GM18499 (cell line): ENCODE data around the gene TBC1D1.

Source experiments
- ATAC-seq: cut with Tn5 transposase; IDR thresholded peaks from one replicate; pipeline ENCODE4 v1.9.1; 2021; ENCODE audit warnings: moderate number of reproducible peaks; ENCODE audit not compliant: insufficient read depth, unreplicated experiment

TBC1D1 gene

DNA sequence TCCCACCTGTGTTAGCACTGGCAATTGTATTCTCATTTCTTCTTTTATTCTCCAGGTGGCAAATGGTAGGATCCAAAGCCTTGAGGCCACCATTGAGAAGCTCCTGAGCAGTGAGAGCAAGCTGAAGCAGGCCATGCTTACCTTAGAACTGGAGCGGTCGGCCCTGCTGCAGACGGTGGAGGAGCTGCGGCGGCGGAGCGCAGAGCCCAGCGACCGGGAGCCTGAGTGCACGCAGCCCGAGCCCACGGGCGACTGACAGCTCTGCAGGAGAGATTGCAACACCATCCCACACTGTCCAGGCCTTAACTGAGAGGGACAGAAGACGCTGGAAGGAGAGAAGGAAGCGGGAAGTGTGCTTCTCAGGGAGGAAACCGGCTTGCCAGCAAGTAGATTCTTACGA is 246.2 kb downstream of the TBC1D1 start:
- no peak for ATAC-seq

DNA sequence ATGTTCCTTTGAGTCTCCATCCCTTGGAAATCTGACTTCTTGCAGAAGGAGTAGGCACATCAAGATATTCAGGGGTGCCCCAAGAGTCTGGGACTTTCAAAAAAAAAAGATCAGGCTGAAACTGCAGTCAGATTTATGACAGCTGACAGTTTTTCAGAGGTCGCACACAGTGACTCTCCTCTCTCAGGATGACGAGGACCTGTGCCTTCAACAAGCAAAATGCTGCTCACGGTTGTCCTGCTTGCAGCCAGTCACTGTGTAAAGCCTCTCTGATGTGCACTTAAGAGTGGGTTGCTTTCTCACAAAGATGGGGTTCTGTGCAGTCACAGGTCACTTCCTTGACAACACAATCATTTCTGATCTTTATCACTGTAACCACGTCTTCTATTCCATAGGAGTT is 247.5 kb downstream of the TBC1D1 start:
- no peak for ATAC-seq

DNA sequence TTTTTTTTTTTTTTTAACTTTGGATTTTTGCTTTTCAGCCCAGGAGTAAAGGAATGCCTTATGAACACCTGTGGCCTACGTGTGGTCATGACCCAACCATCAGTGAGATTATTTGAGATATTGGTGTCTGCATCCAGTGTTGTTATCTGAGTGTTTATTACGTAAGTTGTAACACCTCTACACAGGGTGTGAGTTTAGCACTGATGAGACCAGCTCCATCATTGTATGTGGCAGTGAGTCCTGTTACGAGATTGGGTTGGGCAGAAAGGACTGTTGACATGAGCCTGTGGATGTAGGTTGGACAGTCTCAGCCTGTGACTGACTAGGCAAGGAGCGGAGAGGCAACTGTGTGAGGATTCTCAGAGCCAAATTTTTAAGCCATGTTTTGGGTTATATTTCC is 248.3 kb downstream of the TBC1D1 start:
- ATAC-seq, result no peak

GRCh38 chr4:38140643-38141203 is 249.8 kb downstream of the TBC1D1 start:
- ATAC-seq, result no peak

DNA sequence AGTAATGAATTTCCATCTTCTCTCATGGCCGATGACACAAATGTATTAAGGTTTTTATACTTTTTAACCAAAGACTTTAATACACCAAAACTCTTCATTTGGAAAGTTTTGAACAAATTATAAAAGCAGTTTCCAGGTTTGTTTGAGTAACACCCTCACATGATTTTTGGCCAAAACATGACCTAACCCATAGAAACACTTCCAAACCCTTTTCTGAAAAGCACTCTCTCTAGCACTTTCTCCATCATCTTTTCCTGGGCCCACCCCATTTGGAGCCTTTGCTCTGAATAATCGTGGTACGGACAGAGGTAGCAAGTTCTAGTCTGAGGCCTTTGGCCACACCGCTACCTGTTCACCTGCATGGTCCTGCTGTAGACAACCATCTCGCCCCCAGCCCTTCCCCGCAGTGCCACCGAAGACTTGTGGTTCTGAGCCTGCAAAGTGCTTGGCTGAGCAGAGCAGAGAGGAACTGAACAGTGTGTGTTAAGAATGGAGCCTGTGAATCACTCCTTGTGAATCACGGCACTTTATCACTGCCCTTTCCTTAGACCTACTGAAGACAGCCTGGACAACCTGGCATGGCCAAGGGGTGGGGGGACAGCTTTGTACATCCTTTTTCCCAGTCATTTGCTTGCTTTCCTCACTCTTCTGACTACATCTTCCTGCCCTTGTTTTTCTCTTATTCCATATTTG is 251.1 kb downstream of the TBC1D1 start:
- ATAC-seq, result no peak

GRCh38 chr4:38144031-38144430 is 253.1 kb downstream of the TBC1D1 start:
- no peak for ATAC-seq

- no peak for ATAC-seq
Observed at GRCh38 chr4:38145033-38145678, 254.3 kb downstream of the TBC1D1 start.

DNA sequence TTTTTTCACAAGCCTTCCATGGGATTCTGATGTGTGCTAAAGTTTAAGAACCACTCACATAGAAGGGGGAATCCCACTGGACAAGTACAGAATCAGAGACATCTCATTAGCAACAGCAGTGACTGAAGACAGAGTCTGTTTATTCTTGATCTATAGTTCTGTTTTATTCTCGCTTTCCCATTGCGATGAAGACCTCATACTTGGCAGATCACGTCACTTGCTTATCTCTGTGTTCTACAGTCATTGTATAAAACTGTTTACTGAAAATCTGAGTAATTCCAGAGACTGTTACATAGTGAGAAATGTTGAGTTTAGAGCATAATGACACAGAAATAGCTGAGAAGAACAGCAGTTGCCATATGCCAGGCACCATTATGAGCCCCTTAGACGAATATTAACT is 254.9 kb downstream of the TBC1D1 start:
- ATAC-seq, result no peak

- no peak for ATAC-seq
Observed at GRCh38 chr4:38146383-38146782, 255.5 kb downstream of the TBC1D1 start.

- no peak for ATAC-seq
Observed at GRCh38 chr4:38149472-38149996, 258.6 kb downstream of the TBC1D1 start.

GRCh38 chr4:38149997-38150671 is 259.2 kb downstream of the TBC1D1 start:
- no peak for ATAC-seq

- ATAC-seq, result no peak
Observed at GRCh38 chr4:38150766-38151165, 259.9 kb downstream of the TBC1D1 start.

GRCh38 chr4:38151873-38152272 is 261.0 kb downstream of the TBC1D1 start:
- no peak for ATAC-seq

DNA sequence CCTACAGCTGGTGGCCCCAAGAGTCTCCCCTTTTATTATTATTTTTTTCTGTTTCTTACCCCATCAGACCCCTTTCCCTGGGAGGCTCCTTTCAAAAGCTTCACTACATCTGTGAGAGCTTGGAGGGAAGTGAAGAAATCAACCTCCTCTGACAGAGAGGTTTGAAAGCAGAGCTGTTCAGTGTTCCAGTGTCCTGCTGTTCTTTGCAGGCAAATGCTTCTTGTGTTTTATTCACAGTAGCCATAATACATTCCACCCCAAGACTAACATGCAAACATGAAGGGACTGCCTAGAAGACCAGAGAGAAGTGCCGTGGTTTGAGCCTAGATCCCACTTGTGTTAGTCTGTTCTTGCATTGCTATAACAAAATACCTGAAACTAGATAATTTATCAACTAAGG is 261.4 kb downstream of the TBC1D1 start:
- no peak for ATAC-seq

- no peak for ATAC-seq
Observed at GRCh38 chr4:38152721-38153386, 262.0 kb downstream of the TBC1D1 start.

DNA sequence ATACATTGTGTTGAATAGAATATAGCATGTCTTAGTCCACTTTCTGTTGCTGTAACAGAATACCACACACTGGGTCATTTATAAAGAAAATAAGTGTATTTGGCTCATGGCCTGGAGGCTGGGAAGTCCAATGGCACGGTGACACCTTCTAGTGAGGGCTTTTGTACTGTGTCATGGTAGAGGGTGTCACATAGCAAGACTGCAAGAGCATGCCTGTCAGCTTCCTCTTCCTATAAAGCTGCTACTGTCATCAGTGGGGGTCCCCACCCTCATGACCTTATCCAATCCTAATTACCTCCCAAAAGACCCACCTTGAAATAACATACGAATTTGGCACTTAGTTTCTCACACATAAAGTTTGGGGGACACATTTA is 262.5 kb downstream of the TBC1D1 start:
- no peak for ATAC-seq

- ATAC-seq, result no peak
Observed at GRCh38 chr4:38154252-38154651, 263.4 kb downstream of the TBC1D1 start.

GRCh38 chr4:38154681-38155588 is 264.1 kb downstream of the TBC1D1 start:
- no peak for ATAC-seq

DNA sequence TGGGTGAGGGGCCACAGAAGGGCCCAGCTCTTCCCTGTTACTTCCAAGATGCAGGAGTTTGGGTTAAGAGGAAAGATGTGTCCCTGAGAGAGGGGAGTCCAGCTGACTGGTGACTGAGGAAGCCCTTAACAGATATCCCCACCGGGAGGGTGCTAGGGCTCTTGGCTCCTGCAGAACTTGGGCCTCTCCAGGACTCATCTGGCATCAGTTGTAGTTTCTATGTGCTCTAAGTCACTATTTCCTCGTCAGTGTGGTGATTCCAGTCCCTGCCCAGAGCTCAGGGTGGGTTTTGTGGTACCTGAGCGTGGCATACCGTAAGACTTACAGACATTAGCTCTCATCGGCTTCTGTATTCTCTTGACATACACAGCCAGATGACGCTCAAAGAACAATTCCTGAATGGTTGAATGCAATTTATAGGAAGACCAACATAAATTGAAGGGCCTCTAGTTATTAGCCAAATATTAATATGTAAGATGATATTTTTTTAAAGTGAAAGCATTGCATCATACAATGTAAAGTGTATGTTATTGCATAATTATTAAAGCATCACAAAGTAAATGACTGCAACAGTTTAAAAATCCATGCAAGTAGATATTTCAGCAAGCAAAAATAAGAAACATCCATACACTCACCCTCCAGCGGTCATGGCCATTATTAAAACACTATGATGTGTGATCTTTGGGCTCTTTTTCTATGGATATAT is 264.9 kb downstream of the TBC1D1 start:
- ATAC-seq, result no peak
